HL-60/S4 treated with retinoic acid at 250 ng/mL for 4 days and 3 days (cell line): ENCODE data around the gene PKNOX2.

Experiments
- in situ Hi-C: fragments of 300-500 bp; cut with MboI; formaldehyde crosslinking; loops from 2 replicates; pipeline ENCODE4 v1.7.0; 2022; ENCODE audit warnings: low sequenced_read_pairs

Gene PKNOX2

GRCh38 chr11:125228445-125228844, 63.9 kb downstream of the PKNOX2 start:
- in situ Hi-C loops: no loop called here

GRCh38 chr11:125228993-125229392, 64.4 kb downstream of the PKNOX2 start:
- in situ Hi-C loops: no loop called here

- in situ Hi-C loops: no loop called here
Measured at GRCh38 chr11:125229916-125230315, 65.4 kb downstream of the PKNOX2 start.

- in situ Hi-C loops: no loop called here
Measured at GRCh38 chr11:125233116-125233515, 68.6 kb downstream of the PKNOX2 start.

GRCh38 chr11:125233736-125234275, 69.3 kb downstream of the PKNOX2 start:
- in situ Hi-C loops: no loop called here

GRCh38 chr11:125235071-125235471, 70.5 kb downstream of the PKNOX2 start:
- in situ Hi-C loops: no loop called here

- in situ Hi-C loops: no loop called here
Measured at GRCh38 chr11:125236072-125236825, 71.7 kb downstream of the PKNOX2 start.

- in situ Hi-C loops: no loop called here
Measured at GRCh38 chr11:125239585-125240560, 75.3 kb downstream of the PKNOX2 start.

GRCh38 chr11:125241104-125241503, 76.6 kb downstream of the PKNOX2 start:
- in situ Hi-C loops: no loop called here

- in situ Hi-C loops: no loop called here
Measured at GRCh38 chr11:125242141-125242775, 77.7 kb downstream of the PKNOX2 start.

GRCh38 chr11:125244166-125244565, 79.6 kb downstream of the PKNOX2 start:
- in situ Hi-C loops: no loop called here

GRCh38 chr11:125245299-125245698, 80.7 kb downstream of the PKNOX2 start:
- in situ Hi-C loops: no loop called here

- in situ Hi-C loops: no loop called here
Measured at GRCh38 chr11:125247431-125247830, 82.9 kb downstream of the PKNOX2 start.

- in situ Hi-C loops: no loop called here
Measured at GRCh38 chr11:125250318-125251213, 86.0 kb downstream of the PKNOX2 start.

GRCh38 chr11:125251214-125251545, 86.6 kb downstream of the PKNOX2 start:
- in situ Hi-C loops: no loop called here

GRCh38 chr11:125251956-125252355, 87.4 kb downstream of the PKNOX2 start:
- in situ Hi-C loops: no loop called here

- in situ Hi-C loops: no loop called here
Measured at GRCh38 chr11:125253289-125253688, 88.7 kb downstream of the PKNOX2 start.

GRCh38 chr11:125253795-125254525, 89.4 kb downstream of the PKNOX2 start:
- in situ Hi-C loops: no loop called here

- in situ Hi-C loops: no loop called here
Measured at GRCh38 chr11:125256541-125257189, 92.1 kb downstream of the PKNOX2 start.
